Measurements from ENCODE around the gene TNRC6C. TPM values are rescaled to one million over a fixed set of nuclear protein-coding genes. Genes with fewer than 3 reads are reported as not detected.
"Not testable (repeated sequence)": the region's sequence is repeated elsewhere in the genome, so short reads cannot be mapped to it uniquely, and the experiment has no call there.

TNRC6C gene
- total RNA-seq, 1 donor = 11.6 TPM

DNA sequence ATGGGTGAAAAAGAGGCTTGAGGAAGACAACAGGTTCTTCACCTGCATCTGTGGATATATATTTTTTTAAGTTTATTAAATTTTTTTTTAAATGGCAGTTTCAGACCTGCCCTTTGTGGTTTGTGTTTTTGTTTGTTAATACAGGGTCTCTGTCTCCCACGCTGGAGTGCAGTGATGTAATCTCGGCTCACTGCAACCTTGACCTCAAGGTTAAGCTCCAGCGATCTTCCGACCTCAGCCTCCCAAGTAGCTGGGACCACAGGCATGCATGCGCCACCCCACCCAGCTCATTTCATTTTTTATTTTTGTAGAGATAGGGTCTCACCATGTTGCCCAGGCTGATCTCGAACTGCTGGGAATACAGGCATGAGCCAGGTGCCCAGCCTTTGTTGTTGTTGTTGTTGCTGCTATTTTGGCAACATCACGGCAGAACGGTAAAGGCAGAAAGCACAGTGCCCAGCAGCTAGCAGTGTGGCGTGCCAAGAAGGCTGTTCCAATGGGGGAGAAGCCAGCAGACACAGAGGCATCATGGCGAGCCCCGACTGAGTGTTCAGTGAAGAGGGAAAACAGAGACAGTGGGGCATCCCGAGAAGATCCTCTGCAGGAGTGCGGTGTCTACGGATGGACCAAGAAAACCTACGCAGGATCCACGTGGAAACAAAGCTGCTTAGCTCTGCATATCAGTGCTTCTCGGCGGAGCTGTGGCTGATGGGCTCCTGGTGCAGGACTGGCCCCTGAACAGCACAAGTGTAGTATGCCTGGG is 150.4 kb downstream of the TNRC6C start:
- no peak for DNase-seq (ENCODE audit: low read depth in 2 of 3, low spot score in 2 of 3)

DNA sequence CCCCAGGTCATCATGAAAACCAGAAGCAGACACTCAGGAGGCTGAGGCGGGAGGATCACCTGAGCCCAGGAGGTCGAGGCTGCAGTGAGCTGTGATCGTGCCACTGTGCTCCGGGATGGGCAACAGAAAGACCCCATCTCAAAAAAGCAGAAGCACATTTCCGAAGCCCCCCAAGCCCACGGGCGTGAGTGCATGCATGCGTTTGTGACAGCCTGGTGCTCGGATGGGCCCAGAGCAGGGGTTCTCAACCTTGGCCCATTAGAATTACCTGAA is 150.9 kb downstream of the TNRC6C start:
- DNase-seq (ENCODE audit: low read depth in 2 of 3, low spot score in 2 of 3) = no peak

GRCh38 chr17:78110363-78111015 is 152.0 kb downstream of the TNRC6C start:
- DNase-seq (ENCODE audit: low read depth in 2 of 3, low spot score in 2 of 3) = no peak

- DNase-seq (ENCODE audit: low read depth in 2 of 3, low spot score in 2 of 3) = no peak
These were observed 152.7 kb downstream of the TNRC6C start for GRCh38 chr17:78111016-78111726.

DNA sequence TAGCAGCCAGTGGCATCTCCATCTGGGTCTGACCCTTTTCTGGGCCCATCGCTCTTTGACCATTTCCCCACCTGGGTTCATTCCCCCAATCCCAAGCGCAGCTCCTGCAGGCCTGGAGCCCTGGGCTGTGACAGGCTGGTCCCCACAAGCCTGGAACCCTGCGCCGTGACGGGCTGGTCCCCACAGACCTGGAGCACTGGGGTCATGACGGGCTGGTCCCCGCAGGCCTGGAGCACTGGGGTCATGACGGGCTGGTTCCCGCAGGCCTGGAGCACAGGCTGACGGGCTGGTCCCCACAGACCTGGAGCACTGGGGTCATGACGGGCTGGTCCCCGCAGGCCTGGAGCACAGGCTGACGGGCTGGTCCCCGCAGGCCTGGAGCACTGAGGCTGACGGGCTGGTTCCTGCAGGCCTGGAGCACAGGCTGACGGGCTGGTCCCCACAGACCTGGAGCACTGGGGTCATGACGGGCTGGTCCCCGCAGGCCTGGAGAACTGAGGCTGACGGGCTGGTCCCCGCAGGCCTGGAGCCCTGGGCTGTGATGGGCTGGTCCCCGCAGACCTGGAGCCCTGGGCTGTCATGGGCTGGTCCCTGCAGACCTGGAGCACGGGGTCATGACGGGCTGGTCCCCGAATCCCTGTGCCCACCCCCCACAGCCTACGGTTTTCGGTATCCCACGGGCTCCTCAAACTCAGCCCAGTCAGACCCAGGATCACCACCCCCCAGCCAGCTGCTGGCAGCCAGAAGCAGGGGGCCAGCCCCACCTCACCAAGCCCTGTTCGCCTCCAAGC is 153.4 kb downstream of the TNRC6C start:
- DNase-seq (ENCODE audit: low read depth in 2 of 3, low spot score in 2 of 3) = no peak

DNA sequence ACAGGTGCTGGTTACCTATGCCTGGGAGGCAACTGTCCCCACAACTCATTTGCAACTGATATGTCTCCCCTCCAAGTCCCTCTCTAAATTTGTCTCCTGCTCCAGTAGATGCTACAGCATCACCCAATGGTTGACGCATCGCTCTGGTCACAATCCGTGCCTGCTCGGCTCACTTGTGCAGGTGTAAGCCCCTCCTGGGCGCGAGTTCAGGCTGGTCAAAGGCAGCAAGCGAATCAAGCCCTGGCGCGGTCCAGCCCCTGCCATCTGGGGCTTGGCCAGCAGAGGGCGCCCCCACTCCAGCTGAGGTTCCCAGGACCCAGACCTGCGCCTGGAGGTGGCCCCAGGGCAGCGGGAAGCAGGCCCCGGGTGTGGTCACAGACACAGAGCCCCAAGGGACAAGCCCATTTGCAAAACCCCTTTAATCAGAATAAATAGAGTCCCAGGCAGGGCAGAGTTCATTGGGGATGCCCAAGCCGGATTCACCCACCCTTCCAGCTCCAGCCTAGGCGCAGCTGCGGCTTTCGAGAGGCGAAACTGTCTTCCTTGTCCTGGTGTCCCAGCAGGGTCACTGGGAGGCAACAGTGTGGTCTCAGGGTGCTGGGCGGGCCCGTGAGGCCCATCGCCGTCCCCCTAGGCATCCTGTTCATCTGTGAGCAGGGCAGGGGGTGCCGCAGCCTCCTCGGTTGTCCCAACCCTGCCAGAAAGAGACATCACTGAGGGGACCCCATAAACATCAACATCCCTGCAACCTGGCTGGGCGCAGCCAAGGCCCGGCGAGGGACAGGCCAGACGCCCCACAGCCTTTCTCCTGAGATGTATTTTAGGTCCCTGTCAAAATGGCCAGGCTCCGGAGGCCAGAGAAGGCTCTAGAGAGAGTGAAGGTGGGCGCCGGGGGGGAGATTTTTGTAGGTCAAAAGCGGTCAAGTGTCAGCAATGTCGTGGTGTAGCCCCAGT is 154.3 kb downstream of the TNRC6C start:
- DNase-seq (ENCODE audit: low read depth in 2 of 3, low spot score in 2 of 3) = peak in 1 of 3 donors; percentile 68

- no peak for DNase-seq (ENCODE audit: low read depth in 2 of 3, low spot score in 2 of 3)
These were observed 155.6 kb downstream of the TNRC6C start for GRCh38 chr17:78113804-78114785.

- no peak for DNase-seq (ENCODE audit: low read depth in 2 of 3, low spot score in 2 of 3)
These were observed 156.6 kb downstream of the TNRC6C start for GRCh38 chr17:78114831-78115723.

- not testable (repeated sequence) for DNase-seq (ENCODE audit: low read depth in 2 of 3, low spot score in 2 of 3)
These were observed 157.3 kb downstream of the TNRC6C start for GRCh38 chr17:78115803-78116202.

DNA sequence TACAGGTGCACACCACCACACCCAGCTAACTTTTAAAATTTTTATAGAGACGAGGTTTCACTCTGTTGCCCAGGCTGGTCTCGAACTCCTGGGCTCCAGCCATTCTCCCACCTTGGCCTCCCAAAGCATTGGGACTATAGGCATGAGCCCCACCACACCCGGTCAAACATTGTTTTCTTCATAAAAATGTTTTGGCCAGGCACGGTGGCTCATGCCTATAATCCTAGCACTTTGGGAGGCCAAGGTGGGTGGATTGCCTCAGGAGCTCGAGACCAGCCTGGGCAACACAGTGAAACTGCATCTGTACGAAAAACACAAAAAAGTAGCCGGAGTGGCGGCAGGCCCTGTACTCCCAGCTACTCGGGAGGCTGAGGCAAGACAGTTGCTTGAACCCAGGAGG is 157.9 kb downstream of the TNRC6C start:
- DNase-seq (ENCODE audit: low read depth in 2 of 3, low spot score in 2 of 3) = no peak

DNA sequence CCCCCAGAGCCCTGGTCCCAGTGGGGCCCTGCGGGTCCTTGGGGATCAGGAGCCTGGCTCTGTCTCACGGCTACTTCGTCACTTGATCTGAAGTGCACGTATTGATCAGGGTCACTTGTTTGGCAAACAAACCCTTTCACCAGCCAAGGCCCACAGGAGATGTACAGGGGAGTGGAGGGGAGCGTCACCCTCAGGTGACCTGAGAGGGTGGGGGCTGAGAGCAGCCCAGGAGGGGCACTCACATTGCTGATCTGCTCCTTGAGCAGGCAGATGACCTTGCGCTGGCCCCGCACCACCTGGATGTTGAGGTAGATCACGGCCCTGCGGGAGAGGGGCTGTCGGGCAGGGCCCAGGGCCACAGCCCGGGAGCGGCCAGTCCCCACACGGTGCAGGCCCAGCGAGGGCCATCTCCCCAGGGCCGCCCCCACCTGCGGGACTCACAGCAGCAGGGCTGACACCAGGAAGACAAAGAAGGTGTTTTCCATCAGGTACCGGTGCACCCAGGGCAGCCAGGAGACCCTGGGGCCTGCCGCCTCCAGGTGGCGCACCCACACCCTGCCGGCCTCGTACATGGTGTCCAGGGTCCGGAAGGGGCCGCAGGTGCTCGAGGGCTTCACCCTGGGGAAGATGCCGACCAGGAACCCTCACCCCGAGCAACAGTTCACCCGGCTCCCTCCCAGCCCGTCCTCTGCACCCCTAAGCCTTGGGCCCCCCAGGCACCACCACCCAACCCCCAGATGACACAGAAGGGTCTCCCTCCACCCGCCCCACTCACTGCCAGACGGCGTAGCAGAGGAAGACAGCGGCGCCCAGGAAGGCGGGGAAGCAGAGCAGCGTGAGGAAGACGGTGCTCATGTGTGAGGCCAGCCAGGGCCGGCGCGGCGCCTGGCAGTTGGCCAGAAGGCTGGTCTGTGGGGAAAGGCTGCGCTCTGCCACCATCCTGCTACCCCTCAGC is 158.8 kb downstream of the TNRC6C start:
- DNase-seq (ENCODE audit: low read depth in 2 of 3, low spot score in 2 of 3) = peak in 1 of 3 donors; percentile 37

DNA sequence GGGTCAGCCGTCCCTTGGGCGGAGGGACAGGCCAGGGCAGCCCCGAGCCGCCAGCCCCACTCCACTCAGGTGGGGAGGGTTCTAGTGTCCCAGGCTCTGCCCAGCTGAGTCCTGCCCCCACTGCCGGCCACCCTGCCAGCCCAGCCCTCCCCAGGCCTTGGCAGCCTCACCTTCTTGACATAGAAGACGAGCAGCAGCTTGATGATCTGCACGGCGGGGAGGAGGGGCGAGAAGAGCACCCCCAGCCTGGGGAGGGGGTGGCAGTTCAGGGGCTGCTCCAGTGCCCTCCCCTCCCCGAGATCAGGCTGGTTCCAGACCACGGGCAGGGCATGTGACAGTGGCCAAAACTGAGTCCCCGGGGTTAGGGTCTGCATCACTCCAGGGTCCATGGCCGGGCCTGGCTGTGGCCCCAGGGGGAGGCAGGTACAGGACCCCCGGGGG is 160.3 kb downstream of the TNRC6C start:
- DNase-seq (ENCODE audit: low read depth in 2 of 3, low spot score in 2 of 3) = no peak

DNA sequence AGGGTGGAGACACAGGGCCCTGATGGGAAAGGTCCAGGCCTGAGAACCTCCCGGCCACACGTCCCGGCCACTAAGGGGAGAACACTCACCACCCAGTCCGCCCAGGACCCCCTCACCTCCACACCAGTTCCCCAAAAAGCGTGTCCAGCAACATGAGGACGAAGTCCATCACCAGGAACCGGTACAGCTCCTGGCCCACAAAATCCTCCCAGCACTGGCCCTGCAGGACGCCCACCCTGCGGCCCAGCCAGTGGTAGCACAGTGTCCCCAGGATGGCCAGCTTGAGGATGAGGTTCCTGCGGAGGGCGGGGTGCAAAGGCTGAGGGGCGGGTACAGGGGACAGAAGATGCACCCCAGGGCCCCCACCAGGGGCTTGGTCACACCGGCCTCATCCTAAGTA is 162.0 kb downstream of the TNRC6C start:
- no peak for DNase-seq (ENCODE audit: low read depth in 2 of 3, low spot score in 2 of 3)

GRCh38 chr17:78120971-78121800 is 162.7 kb downstream of the TNRC6C start:
- DNase-seq (ENCODE audit: low read depth in 2 of 3, low spot score in 2 of 3) = peak in 1 of 3 donors; percentile 51

- no peak for DNase-seq (ENCODE audit: low read depth in 2 of 3, low spot score in 2 of 3)
These were observed 163.3 kb downstream of the TNRC6C start for GRCh38 chr17:78121801-78122215.

Measured in hematopoietic multipotent progenitor cell (in vitro differentiated cells).